AG09309 (cell line): ENCODE results near the gene ARFGAP2.

ENCODE experiments used
- DNase-seq: peaks from one replicate; pipeline ENCODE4 v3.0.0-alpha.2; 2010; ENCODE audit warnings: low read depth
- H3K4me3 ChIP-seq: 2 replicates; pipeline ENCODE4 v1.5.1; 2011; ENCODE audit warnings: mild to moderate bottlenecking, low read depth, low read length, moderate library complexity; ENCODE audit not compliant: control insufficient read depth
- TF ChIP-seq, protein P1 (sequence below): IDR thresholded peaks from 2 replicates; pipeline ENCODE4 v1.5.1; 2011; ENCODE audit warnings: mild to moderate bottlenecking, low read depth, low read length, inconsistent platforms; ENCODE audit not compliant: insufficient read depth, control insufficient read depth; ENCODE audit errors: missing control alignments

Gene ARFGAP2

DNA sequence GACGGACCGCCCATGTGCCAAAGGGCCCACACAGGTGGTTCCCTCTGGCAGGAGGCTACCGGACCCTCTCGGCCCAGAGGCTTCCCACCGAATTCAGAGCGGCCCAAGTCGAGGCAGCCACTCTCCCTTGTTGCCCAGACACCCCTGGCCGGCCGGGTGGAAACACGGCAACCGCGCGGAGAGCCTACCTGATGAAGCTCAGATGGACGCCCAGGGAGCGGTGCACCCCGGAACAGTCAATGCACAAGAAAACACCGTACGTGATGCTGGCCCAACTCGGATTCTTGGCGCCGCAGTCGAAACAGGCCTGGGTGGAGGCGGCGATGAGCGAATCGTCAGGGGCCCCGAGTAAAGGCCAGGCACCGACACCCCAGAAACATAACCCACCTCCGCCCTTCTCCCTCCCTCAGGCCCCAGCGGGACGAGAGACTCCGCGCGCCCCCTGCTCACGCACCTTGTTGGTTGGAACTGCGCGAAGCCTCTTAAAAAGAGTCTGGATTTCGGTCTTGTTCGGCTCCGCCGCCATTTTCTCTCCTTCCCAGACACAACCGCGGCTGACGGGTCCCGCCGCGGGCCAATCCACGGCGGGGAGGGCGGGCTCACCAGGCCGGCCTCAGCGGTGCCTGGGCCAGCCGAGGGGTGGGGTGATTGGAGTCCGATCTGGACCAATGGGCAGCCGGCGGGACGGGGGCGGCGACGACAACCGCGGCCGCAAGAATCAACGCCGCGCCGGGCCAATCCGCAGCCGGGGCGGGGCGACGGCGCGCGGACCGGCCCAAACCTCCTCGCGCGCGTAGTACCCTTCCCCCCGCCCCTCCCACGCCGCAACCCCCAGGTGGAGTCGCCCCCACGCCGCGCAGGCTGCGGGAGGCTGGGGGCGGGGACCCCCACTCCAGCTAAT is at the start of gene ARFGAP2:
TSS of gene ARFGAP2 (minus strand) at position 552 of the 901 bp plus-strand sequence. CDS start at position 526, 26 bp downstream.
- TF ChIP-seq, protein P1, sequence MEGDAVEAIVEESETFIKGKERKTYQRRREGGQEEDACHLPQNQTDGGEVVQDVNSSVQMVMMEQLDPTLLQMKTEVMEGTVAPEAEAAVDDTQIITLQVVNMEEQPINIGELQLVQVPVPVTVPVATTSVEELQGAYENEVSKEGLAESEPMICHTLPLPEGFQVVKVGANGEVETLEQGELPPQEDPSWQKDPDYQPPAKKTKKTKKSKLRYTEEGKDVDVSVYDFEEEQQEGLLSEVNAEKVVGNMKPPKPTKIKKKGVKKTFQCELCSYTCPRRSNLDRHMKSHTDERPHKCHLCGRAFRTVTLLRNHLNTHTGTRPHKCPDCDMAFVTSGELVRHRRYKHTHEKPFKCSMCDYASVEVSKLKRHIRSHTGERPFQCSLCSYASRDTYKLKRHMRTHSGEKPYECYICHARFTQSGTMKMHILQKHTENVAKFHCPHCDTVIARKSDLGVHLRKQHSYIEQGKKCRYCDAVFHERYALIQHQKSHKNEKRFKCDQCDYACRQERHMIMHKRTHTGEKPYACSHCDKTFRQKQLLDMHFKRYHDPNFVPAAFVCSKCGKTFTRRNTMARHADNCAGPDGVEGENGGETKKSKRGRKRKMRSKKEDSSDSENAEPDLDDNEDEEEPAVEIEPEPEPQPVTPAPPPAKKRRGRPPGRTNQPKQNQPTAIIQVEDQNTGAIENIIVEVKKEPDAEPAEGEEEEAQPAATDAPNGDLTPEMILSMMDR, result no peak
- peak within 1 kb of the TSS; percentile 91 for H3K4me3 ChIP-seq
- peak; percentile 76 for DNase-seq

DNA sequence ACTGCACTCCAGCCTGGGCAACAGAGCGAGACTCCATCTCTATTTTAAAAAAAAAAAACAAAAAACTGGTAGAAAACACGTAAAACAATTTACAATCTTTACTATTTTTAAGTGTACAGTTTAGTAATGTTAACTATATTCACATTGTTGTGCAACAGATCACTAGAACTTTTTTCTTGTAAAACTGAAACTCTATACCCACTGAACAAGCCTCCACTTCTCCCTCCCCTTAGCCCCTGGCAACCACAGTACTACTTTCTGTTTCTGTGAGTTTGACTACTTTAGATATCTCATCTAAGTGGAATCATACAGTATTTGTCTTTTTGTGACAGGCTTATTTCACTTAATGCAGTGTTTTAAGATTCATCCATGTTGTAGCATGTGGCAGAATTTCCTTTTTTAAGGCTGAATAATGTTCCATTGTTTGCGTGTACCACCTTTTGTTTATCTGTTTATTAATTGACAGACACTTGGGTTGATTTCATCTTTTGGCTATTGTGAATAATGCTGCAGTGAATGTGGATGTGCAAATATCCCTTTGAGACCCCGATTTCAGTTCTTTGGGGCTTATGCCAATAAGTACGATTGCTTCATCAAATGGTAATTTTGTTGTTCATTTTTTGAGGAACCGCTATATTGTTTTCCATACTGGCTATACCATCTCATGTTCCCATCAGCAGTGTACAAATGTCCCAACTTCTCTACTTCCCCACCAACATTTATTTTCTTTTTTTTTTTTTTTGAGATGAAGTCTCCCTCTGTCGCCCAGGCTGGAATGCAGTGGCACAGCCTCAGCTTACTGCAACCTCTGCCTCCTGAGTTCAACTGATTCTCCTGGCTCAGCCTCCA is 49.1 kb upstream of the ARFGAP2 start:
- no peak overlapping the region for H3K4me3 ChIP-seq
- DNase-seq, result no peak
- TF ChIP-seq, protein P1, result no peak

DNA sequence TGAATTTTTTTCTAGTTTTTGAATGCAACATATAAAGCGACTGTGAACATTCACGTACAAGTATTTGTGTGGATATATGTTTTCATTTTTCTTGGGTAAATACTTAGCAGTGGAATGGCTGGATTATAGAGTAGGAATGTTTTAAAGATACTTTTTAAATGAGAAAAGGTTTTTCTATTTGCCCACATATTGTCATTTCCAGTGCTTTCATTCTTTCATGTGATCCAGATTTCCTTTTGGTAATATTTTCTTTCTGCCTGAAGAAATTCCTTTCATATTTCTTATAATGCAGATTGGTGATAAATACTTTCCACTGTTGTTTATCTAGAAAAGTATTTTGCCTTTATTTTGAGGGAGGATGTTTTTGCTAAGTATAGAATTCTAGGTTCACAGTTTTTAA is 46.0 kb upstream of the ARFGAP2 start:
- TF ChIP-seq, protein P1, result no peak
- no peak overlapping the region for H3K4me3 ChIP-seq
- DNase-seq, result no peak

DNA sequence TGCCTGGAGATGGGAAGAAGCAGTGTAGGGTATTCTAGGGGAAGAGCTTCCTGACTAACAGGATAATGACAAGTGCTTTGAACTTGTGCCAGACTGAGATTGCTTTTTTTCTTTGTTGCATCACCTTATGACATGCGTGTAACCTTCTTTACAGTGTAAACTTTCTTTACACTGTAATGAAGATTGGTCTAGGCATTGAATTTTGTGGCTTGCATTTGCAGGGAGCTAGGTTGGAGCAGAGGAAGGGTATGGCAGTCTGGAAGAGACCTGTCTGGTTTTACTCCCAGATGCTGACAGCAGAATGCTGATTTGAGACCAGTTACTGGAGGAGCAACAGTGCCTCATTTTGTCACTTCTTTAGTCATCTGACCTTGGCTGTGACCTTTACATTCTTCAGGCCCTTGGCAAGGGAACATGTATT is 43.7 kb upstream of the ARFGAP2 start:
- H3K4me3 ChIP-seq, result no peak overlapping the region
- TF ChIP-seq, protein P1, result no peak
- DNase-seq, result peak; percentile 20

DNA sequence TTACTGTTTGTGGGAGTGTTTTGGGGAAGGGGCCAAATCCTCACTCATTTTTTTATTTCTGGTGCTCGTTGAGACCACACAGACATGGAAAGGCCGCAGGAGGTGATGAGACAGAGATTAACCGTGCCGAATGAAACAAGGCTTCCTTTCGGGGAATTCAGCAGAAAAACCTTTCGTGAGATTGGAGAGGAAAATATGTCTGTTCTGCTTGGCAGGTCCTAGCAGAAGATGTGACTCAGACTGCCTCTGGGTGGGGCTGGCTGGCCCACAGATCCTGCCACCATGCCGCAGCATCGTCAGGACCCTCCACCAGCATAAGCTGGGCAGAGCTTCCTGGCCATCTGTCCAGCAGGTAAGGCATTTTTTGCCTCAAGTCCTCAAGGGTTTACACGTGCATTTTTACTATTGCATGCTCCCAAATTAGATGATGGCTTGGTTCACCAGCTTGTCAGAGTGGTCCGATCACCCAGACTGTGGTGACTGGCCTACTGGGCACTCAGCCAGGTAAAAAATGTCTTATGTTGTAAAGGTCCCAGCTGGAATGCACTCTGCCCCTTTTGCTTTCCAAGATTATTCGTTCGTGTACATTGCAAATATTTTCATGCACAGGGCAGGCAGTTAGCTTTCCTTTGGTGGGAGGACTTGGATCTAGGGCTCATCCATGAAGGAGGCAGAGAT is 39.6 kb upstream of the ARFGAP2 start:
- H3K4me3 ChIP-seq, result peak overlapping the region; percentile 70
- DNase-seq, result peak; percentile 57
- TF ChIP-seq, protein P1, result no peak

DNA sequence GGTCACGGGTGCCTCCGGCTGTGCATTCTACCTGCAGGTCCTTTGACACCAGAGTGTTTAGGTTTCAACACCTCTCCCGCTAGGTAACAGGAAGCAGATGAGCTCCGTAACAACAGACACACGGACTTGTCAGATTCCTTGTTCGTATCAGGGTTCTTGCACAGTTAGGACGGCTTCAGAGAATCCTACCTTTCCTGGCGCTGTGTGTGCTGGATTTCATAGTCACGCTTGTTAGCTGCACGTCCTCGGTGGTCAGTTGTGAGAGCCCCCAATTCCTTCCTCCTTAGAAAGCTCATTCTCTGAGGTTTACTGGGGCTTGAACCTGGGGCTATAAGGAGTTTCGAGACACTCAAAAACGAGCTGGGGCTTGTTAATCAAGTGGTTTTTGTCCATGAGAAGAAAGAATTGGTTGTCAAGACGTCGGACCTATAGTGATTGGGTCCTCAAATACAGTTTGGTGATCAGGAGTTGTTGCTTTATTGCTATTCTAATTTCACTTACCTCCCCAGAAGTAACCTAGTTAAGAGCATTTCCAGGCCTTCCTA is 38.8 kb upstream of the ARFGAP2 start:
- no peak for DNase-seq
- H3K4me3 ChIP-seq, result peak overlapping the region; percentile 70
- TF ChIP-seq, protein P1, result no peak
